SU-DHL-6 (cell line): ENCODE measurements around the gene LINGO1.

Experiments
- EZH2phosphoT487 ChIP-seq: fragments of 200-600 bp; sonication (generic), shearing (Covaris generic); conservative IDR thresholded peaks from 2 replicates; pipeline ENCODE4 v1.6.1; 2018; ENCODE audit warnings: mild to moderate bottlenecking, antibody characterized with exemption, low read length, moderate library complexity, mixed read lengths
- TF ChIP-seq, protein P1 (sequence below): fragments of 200-600 bp; sonication (generic); IDR thresholded peaks from one replicate; pipeline ENCODE4 v1.5.1; 2017; ENCODE audit warnings: antibody characterized with exemption, mild to moderate bottlenecking, low read length, moderate library complexity; ENCODE audit not compliant: insufficient read depth, poor library complexity, severe bottlenecking

DNA sequence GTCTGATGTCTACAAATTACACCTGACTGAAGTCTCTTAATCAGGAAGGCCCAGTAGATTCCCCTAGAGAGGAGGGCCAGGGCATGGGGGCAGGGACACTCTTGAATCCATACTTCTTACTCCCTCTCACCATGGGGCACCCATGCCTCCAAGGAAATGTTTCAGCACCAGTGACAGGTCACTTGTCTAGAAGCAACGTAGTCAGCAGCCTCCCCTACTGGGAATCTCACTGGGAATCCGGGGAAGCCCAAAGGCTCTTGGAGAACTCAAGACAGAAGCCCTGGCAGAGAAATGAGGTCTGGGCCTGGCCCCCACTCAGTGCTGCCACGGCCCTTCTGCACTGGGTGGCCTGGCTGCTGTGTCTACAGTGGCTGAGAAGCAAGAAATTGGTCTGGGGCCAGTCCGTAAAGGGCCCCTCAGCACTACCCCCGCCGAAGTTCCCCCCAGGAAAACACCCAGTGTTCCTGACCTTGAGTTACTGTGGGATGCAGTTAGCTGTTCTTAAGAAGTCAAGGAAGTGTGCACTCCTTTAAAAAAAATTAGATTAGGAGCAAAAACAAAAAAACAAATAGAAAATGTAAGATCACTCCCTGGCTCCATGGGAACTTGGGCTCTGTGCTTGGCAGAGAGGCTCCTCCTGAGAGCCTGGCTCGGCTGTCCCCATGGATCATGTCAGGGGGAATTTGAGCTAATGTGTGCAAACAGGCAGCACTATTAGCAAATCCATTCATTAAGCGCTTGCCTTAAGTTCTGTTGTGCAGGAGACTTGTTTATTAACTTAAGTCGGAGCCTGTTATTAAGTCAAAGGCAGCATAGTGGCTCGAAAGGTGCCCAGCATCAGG lies 5.4 kb upstream of the LINGO1 start:
- TF ChIP-seq, protein P1, sequence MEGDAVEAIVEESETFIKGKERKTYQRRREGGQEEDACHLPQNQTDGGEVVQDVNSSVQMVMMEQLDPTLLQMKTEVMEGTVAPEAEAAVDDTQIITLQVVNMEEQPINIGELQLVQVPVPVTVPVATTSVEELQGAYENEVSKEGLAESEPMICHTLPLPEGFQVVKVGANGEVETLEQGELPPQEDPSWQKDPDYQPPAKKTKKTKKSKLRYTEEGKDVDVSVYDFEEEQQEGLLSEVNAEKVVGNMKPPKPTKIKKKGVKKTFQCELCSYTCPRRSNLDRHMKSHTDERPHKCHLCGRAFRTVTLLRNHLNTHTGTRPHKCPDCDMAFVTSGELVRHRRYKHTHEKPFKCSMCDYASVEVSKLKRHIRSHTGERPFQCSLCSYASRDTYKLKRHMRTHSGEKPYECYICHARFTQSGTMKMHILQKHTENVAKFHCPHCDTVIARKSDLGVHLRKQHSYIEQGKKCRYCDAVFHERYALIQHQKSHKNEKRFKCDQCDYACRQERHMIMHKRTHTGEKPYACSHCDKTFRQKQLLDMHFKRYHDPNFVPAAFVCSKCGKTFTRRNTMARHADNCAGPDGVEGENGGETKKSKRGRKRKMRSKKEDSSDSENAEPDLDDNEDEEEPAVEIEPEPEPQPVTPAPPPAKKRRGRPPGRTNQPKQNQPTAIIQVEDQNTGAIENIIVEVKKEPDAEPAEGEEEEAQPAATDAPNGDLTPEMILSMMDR, result no peak
- TF ChIP-seq EZH2phosphoT487, result no peak
